Stimulated activated CD4-positive, alpha-beta T cell treated with anti-CD3 and anti-CD28 coated beads, TNF-alpha, amount 100 ng/mL, for 1 hour (primary cell): ENCODE results near the gene HIVEP3.

Experiments used
- DNase-seq, 3 donors: peaks; one replicate each; pipeline ENCODE4 v3.0.0-alpha.2; 2020; ENCODE audit warnings: low read depth in 3 of 3, low spot score in 1 of 3

The HIVEP3 gene

GRCh38 chr1:41670217-41670957 lies 248.3 kb downstream of the HIVEP3 start:
- DNase-seq: no peak

DNA sequence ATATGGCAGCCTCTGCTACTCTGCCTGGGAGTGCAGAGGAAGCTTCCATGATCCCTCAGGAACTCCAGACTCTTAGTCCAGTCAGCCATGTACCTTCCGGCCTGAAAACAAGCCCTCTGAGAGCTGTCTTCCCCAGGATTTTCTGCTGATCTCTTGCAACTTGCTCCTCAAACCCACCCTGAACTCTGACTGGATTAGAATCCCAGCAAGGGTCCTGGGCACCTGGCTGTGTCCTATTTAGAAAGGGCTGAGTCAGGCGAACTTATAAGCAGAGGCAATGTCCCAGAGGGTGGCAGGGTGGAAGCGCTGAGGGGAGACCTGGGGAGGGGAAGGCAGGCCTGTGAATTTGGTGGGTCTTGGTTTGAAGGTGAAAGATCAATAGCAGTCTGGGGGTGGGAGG lies 249.8 kb downstream of the HIVEP3 start:
- no peak for DNase-seq

- DNase-seq: no peak
Measured at GRCh38 chr1:41668054-41668660, 250.6 kb downstream of the HIVEP3 start.

- peak in 2 of 3 donors; percentile 30 to 42 for DNase-seq
Measured at GRCh38 chr1:41666981-41667631, 251.6 kb downstream of the HIVEP3 start.

GRCh38 chr1:41665962-41666917 lies 252.5 kb downstream of the HIVEP3 start:
- DNase-seq: no peak

DNA sequence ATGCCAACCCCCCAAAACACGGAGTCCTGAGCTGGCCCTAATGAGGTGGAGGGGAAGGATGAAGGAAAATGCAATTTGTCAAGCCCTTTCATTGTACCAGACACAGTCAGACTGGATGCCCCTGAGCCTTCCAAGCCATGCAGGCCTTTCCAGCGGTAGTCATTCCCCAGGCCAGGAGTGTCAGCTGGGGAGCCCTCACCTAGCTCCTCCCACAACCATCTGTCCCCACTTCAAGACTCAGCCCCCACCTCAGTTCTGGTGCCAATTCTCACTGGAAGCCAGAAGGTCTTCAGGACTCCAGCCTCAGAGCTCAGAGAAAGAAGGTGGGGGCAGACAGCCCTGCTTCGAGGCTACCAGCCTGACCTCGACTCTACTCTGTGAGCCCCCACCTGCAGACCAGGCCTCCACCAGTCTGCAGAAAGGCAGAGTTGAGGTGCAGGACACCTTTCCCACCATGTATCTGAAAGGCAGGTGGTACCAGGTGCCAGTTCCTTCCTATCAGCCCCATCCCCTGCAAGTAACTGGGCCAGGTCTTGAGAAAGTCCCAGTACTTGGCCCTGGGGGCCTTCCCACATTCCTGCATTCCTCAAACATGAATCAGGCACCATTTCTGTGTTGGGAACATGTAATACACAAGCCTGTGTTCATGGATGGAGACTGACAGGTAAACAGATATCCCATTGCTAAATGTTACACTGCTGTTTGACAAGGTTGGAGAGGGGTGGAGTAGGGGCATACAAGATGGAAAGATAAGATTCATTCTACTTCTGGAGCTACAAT lies 253.7 kb downstream of the HIVEP3 start:
- no peak for DNase-seq

DNA sequence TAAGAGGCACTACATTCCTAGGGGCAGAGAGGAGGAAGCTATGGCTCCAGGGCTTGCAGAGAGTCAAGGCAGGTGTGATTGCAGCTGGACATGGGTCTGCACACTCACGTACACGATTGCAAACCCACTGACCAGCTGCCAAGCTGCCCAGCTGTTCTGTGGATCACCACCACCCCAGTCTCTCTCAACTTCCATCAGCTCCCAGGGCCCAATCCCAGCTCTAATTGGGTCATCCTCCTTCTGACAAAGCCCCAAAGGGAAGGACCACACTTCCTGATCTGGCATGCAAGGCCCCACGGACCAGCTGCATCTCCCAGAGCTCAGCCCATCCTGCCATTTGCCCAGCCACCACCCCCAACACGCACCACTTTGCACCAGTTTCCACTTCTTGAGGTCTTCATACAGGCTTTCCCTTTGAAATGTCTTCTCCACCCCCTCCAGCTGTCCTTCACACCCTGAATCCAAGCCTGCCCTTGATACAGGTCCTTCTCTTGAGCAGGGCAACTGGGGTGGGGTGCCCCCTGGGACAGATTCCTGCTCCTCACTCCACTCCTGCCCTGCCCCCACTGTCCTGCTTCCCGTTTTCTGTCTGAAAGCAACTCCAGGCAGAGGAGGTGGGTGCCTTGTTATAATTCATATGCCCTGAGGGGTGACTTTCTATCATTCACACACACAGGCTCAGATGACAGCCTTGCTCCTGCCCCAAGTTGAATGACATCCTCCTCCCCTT lies 254.9 kb downstream of the HIVEP3 start:
- no peak for DNase-seq

DNA sequence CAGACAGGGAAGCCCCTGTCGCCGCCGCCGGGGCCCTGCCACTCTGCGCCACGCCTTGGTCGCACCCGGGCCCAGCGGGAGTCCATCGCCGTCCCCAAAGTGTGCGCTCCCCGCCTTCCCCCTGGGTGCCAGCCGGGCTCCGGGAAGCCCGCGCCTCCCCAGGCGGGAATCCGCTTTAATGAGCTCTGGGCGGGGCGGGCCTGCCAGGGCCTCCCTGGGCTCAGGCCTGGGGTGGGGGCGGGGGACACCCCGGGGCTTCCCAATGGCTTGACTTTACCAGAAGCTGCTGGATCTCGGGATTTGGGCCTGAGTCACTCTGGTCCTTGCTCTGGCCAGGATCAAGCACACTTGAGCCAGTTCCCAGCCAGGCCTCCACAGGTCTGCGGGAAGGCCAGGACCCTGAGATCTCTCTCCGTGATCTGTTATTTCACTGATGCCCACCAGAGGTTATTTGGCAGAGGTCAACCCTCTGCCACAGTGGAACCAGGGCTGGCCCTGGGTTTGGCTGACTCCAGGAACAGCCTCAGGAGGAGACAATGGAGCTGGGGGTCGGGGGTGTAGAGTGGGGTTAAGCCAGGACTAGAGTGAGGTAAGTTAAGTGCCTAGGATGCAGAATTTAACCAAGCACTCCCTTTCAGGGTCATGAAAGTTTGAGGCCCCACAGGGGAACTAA lies 255.8 kb downstream of the HIVEP3 start:
- DNase-seq: no peak

DNA sequence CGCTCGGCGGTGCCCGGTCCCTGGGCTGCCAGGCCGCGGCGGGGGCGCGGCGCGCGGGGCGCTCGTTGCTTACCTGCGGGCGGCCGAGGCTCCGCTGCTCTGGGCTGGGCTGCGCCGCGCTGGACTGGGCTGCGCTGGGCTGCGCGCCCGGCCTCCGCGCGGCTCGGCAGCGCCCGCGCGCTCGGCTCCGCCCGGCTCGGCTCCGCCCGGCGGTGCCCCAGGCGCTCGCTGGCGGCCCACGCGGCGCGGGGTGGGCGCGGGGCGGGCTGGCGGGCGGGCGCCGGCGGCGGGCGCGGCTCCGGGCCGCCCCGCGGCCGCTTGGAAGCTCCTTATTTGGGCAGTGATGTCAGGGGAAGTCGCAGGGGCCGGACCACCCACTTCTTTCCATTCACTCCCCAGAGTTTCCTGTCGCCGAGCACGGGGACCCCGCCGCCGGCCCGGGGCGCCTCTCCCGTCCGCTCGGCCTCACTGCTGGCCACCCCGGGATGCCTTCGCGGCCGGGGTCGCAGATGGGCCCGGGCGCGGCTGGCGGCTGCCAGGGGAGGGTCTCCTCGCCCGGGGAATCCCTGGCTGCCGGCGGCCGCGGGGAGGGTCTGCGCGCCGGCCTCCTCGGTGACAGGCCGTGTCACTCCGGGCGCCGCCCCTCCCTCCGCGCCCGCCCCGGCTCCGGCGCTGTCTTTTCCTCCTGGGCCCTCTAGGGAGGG lies 256.5 kb downstream of the HIVEP3 start:
- DNase-seq: peak; percentile 39 to 62 (median 60)

- no peak for DNase-seq
Measured at GRCh38 chr1:41661428-41662060, 257.2 kb downstream of the HIVEP3 start.

DNA sequence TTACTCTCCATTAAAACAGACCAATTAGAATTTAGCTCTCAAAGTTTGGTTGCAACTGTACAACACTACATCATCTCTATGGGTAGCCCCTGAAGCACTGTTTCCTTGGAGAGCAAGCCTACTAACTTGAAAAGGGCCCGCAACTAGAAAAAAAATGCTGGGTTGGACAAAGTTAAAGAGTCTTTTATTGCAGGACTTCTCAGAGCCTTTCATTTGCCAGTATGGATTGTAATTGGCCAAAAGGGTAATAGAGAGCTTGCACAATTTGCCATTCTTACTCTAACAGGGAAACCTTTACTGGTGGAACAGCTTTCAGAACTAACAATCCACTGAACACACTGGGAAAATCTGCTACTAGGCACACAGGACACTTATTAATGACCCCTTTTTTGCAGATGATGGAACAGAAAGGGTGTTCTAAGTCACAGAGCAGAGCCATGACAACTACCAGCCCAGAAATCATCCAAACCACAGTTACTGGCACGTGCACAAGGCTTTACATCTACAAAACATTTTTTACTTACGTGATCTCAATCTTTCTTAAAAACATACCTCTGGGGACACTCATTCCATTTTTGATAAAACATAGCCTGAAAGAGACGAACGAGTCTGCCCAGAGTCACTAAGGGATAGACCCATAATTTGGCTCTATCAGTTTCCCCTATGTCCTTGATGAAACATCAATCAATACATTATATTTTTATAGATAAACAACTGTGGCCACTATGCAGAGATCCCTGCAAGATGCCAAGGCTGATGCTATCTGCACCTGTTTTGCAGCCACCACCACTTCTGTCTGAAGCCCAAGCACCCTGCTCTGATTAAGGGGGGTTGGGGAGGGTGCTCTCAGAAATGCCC lies 257.9 kb downstream of the HIVEP3 start:
- no peak for DNase-seq

- DNase-seq: no peak
Measured at GRCh38 chr1:41659903-41660302, 258.8 kb downstream of the HIVEP3 start.

DNA sequence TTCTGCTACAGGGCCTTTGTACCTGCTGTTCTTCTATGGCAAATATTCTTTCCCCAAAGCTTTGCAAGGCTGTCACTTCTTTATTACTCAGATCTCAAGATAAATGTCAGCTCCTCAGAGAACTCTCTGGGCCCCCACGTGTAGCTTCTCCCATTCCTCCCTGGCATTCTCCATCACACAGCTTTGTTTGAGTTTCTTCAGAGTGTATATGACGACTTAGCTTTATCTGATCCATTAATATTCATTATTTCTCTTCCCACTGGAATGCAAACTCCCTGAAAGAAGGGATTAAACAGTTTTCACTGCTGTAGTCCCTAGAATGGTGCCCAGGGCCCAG lies 259.6 kb downstream of the HIVEP3 start:
- DNase-seq: no peak

DNA sequence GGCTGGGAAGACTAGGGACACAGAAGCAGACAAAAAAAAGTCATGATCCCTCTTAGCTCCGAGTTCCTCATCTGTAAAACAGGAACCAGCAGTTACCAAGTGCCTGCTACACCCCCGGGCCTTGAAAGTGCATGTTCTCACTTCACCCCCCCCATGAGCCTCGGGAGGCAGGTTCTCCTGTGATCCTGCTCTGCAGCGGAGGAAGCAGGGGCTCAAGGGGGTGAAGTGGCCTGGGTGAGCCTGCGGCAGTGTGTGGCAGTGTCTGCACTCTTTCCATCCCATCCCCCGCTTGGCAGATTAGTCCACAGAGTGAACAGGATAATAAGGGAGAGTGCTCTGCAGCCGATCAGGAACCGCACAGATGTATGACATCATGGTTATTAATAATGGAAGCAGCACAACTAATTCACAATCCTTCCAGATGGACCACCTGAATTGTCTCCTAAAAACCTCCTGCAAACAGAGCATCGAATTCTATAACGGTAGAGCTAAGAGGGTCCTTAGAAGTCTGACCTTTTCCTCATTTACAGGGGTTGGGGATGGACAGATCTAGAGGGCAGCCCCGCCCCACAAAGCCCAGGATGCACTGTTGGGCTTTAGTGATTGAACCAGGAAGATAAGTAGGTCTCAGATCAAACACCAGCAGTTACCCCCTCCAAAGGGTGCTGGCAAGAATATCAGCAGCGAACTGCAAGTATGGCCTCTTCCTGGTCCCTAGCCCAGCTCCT lies 260.1 kb downstream of the HIVEP3 start:
- no peak for DNase-seq

DNA sequence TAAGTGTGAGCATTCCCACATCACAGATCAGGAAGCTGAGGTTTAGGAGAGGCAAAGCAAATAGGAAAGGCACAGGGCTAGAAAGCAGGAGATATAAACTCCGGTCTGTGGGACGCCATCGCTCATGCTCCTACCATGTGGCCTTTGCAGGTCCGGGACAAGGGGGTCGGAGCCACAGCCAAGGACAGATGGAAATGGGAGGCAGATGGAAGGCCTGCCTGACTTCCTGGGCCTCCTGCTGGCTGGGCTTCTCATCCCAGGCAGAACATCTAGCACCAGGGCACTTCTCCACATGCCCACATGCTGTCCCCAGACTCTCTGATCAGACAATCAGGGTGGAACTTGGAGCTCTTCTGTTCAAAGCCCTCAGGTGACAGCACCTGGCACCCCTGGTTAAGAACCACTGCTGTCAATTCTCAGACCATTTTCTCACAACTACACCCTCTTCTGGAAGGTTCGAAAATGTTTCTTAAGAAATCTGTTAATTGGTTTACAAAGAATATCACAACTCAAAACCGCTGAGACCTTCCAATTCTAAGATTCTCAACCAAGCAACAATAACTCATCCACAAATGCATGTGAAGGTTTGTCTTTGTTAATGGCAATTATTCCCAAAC lies 260.9 kb downstream of the HIVEP3 start:
- no peak for DNase-seq

DNA sequence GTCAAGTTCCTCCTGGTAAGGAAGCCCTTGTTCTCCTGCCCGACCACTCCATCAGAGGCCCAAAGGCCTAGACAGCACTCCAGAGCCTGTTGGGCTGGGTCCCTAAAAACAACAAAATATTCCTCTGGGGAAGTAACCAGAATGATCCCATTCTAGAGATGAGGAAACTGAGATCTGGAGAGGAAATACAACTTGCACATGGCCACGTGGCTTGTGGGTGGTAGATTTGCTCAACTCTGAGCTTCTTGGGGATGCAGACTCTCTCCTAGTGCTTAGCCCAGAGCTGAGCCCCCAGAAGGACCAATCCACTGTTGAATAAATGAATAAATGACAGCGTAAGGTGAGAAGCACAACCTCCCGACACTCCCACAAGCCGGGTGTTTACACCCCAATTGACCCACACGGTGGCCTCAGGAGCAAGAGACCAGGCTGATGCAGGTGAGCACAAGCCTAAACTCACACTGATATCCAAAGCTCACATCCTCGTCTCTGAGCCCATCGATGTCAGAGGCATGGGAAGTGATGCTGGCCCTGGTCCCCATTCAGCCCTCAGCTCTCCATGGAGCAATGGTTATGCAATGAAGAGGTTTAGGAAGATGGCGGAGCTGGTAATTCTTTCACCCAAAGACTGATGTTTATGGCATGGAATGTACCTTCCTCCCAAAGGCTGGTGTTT lies 261.8 kb downstream of the HIVEP3 start:
- DNase-seq: no peak
